Mucosa of descending colon (tissue), 3 donors: ENCODE measurements around the gene ATP6V1G2. TPM values are rescaled to one million over a fixed set of nuclear protein-coding genes. Genes with fewer than 3 reads are reported as not detected.

ENCODE experiments used
- ATAC-seq: fragments of 200-7000 bp; cut with Tn5 transposase; one replicate; pipeline ENCODE4 v1.9.1; 2020; ENCODE audit warnings: mild to moderate bottlenecking, moderate library complexity
- DNase-seq, 3 donors: peaks; one replicate each; pipeline ENCODE4 v3.0.0-alpha.2; 2020
- H3K36me3 ChIP-seq: fragments of 200-600 bp; one replicate; pipeline ENCODE4 v1.8.0; 2021; ENCODE audit warnings: low read depth, mild to moderate bottlenecking
- H3K4me1 ChIP-seq: fragments of 200-600 bp; one replicate; pipeline ENCODE4 v1.8.0; 2021; ENCODE audit warnings: low read depth, mild to moderate bottlenecking
- H3K4me3 ChIP-seq: fragments of 200-600 bp; one replicate; pipeline ENCODE4 v1.8.0; 2021; ENCODE audit warnings: mild to moderate bottlenecking
- H3K9me3 ChIP-seq: fragments of 200-600 bp; one replicate; pipeline ENCODE4 v1.8.0; 2021; ENCODE audit warnings: mild to moderate bottlenecking
- intact Hi-C, 2 donors: fragments of 100-400 bp; cut with DNase I in 1 of 2; cut with micrococcal nuclease in 1 of 2; formaldehyde crosslinking; loops; one replicate each; pipeline versions ENCODE4 v1.11.0 to v1.11.1; 2022; cut with DNase I, micrococcal nuclease
- total RNA-seq, 3 donors: library from RNA; stranded (reverse); fragmentation: NEBNext Ultra II Directional in 2 of 3; extraction: Animal tissue kit (Norgen Biotek cat#: 25700) in 2 of 3; gene quantifications; one replicate each; pipeline versions ENCODE4 v1.2.1 to v1.2.4, GENCODE V29; 2021 to 2023
- TF ChIP-seq, protein P1 (sequence below): fragments of 200-600 bp; IDR thresholded peaks from one replicate; pipeline ENCODE4 v1.8.0; 2022; ENCODE audit warnings: antibody characterized with exemption, mild to moderate bottlenecking
- donor health status: DM: no; HTN: no; CAD: no; lungs with moderate emphysema.
- donor health status: DM: no; HTN: no; CAD: no.
- donor health status: DM: no; HTN: yes; CAD: no.

Gene ATP6V1G2
- total RNA-seq, 3 donors from 2014 or later, result 0.55 to 4.5 (median 1.2) TPM

DNA sequence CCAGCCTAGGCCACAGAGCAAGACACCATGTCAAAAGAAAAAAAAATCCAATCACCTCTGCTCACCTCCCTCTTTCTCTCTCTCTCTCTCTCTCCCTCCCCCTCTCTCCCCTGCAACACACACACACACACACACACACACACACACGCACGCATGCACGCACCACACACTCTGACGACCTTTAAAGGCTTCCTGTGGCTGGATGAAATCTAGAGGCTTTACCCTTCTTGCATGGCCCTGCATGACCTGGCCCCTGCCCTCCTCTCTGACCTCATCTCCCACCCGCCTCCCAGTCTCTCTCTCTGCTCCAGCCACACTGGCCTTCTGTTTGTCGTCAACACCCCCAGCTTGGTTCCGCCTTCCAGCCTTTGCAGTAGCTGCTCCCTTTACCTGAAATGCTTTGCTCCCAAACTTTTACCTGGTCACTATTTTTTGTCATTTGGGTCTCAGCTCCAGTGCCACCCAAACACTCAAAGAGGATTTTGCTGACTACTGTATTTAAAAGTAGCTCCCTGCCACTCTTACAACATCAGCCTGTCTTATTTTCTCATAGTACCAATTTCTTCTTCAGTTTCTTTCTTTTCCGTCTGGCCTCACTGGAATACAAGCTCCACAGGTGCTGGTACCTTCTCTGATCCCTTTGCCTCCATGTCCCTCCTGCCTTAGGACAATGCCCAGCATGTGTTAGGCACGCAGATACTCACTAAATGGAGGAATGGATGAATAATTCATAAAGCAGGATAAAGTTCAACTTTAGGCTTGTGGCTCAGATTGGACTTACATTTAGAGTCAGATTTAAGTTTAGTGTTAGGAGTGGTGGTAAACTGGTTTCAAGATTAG lies 21.3 kb upstream of the ATP6V1G2 start:
- ATAC-seq (no peak), DNase-seq (no peak)
- peaks cover 3% of the 10 kb centered on the region for H3K4me1 ChIP-seq
- intact Hi-C loops, result no loop called here
- no peaks in the 10 kb centered on the region for H3K9me3 ChIP-seq
- TF ChIP-seq, protein P1, sequence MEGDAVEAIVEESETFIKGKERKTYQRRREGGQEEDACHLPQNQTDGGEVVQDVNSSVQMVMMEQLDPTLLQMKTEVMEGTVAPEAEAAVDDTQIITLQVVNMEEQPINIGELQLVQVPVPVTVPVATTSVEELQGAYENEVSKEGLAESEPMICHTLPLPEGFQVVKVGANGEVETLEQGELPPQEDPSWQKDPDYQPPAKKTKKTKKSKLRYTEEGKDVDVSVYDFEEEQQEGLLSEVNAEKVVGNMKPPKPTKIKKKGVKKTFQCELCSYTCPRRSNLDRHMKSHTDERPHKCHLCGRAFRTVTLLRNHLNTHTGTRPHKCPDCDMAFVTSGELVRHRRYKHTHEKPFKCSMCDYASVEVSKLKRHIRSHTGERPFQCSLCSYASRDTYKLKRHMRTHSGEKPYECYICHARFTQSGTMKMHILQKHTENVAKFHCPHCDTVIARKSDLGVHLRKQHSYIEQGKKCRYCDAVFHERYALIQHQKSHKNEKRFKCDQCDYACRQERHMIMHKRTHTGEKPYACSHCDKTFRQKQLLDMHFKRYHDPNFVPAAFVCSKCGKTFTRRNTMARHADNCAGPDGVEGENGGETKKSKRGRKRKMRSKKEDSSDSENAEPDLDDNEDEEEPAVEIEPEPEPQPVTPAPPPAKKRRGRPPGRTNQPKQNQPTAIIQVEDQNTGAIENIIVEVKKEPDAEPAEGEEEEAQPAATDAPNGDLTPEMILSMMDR, result no peak
- H3K4me3 ChIP-seq, result no peak overlapping the region
- H3K36me3 ChIP-seq, result no peaks in the 10 kb centered on the region

DNA sequence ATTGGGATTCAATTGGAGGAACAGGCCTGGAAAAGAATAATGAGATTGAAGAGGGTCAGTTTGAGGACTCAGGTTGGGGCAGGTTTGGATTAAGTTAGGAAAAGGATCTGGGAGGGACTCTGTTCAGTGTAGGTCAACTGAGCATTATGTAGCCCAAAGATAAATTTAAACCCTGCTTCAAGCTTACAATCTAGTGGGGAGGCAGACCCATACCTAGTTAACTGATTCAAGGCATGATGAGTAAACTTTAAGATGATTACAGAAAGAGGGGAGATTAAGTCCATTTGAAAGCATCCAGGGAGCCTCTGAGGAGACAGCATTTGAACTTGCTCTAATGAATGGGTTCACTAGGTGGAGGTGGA lies 14.3 kb upstream of the ATP6V1G2 start:
- Histone ChIP-seq H3K9me3 (no peaks in the 10 kb centered on the region), H3K4me1 (peaks cover 3% of the 10 kb centered on the region), H3K4me3 (no peak overlapping the region), H3K36me3 (peaks cover 4% of the 10 kb centered on the region)
- TF ChIP-seq, protein P1, result no peak
- ATAC-seq (no peak), DNase-seq (no peak)
- intact Hi-C loops, result no loop called here

DNA sequence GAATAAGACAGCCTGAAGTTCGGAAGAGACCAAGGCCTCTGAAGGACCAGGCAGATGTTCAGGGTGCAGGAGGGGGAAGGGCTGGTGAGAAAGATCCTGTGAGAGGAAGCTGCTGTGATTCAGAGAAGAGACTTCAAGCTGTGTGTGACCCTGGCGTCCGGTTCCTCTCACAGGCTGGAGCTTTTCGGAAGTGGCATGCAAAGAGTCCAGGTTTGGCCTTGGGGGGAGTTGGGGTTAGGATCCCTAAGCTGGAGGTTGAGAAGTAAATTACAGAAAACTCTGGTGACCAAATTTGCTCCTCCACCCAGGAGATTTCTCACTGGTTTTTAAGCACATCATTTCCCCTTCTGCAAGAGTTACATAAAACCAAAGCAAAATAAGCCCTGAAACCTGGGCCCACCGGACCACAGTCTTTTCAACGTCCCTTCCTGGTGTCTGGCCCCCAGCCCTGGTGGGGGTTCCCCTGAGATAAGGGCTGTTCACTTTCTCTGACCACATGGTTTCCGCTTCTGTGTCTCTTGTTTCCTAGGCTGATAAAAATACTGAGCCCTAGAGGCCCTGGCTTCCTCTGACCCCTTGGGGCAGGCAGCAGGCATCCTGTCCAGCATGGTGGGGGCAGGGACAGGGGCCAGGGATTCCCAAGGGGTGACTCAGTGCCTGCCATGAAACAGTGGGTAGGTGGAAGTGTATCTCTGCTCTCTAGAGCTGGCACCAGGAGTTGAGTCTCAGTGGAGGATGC lies 13.7 kb upstream of the ATP6V1G2 start:
- no peak overlapping the region for H3K4me3 ChIP-seq
- H3K4me1 ChIP-seq, result peaks cover 3% of the 10 kb centered on the region

DNA sequence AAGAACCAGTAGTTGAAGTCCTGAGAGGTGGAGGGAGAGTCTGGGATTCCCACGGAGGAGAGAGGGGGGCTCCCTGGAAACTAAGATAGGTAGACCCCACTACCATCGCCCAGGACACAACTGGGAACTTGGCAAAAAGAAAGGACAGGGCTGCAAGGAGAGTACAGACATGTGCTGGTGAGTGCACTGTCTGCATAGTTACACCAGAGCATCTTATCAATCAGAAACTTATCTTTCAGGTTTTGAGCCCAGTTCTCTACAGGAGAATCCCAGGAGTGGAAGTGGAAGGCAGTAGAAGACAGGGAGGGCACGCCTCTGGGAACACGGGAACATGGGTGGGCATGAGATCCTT lies 13.2 kb upstream of the ATP6V1G2 start:
- Histone ChIP-seq H3K4me1 (peaks cover 3% of the 10 kb centered on the region), H3K36me3 (peaks cover 4% of the 10 kb centered on the region)

More for the DNA sequence above, 13.7 kb upstream of the ATP6V1G2 start:
- TF ChIP-seq, protein P1, result no peak
- DNase-seq (peak; percentile 47 to 80 (median 56)), ATAC-seq (peak; percentile 76)
- no peaks in the 10 kb centered on the region for H3K9me3 ChIP-seq
- peaks cover 4% of the 10 kb centered on the region for H3K36me3 ChIP-seq
- intact Hi-C loops, result no loop called here

DNA sequence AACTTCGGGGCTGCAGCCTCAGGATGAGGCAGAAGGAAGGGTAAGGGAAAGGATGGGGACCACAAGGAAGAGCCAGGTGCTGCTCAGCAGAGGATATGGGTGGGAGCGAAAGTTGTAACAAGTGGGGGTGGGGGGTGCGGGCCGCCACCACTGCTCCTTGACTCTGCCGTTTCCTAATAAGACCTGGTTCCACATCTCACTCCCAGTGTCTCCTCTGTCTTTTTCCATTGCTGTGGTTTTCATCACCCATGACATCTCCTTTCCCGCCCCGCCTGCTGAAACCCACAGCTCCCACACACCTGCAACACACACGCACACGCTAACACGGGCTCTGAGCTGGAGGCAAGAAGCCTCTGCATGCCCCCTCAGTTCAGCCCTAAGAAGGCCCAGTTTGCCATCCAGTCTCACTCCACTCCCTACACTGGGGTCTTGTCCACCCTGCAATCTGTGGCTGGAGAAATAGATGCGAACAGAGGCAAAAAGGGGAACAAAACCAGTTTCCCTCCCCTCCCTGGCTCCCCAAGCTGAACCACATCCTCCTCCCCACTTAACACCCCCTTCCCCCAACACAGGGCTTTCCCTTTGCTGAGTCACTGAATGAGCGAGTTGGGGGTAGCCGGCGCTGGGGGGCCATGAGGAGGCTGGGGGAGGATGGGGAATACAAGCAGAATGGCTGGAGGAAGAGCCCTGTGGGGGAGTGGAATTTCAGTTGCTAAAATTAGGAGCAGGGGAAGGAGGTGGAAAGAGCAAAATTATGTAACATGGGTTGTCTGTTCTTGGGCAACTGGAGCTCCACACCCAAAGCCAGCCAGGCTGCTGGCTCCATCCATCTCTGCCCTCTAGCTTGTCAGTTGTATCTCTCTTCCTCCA lies 12.5 kb upstream of the ATP6V1G2 start:
- ATAC-seq (peak; percentile 71), DNase-seq (peak in 2 of 3 donors; percentile 40)
- TF ChIP-seq, protein P1, result no peak
- H3K4me3 ChIP-seq, result no peak overlapping the region
- H3K36me3 ChIP-seq, result peaks cover 4% of the 10 kb centered on the region
- no peaks in the 10 kb centered on the region for H3K9me3 ChIP-seq
- intact Hi-C loops, result no loop called here
- peaks cover 3% of the 10 kb centered on the region for H3K4me1 ChIP-seq

More for the DNA sequence above, 13.2 kb upstream of the ATP6V1G2 start:
- ATAC-seq, result peak; percentile 3
- intact Hi-C loops, result no loop called here
- TF ChIP-seq, protein P1, result no peak
- no peak for DNase-seq
- no peaks in the 10 kb centered on the region for H3K9me3 ChIP-seq
- H3K4me3 ChIP-seq, result no peak overlapping the region
